Measurements from ENCODE around the gene F2R.
"Not testable (repeated sequence)": the region's sequence is repeated elsewhere in the genome, so short reads cannot be mapped to it uniquely, and the experiment has no call there.

The F2R gene

DNA sequence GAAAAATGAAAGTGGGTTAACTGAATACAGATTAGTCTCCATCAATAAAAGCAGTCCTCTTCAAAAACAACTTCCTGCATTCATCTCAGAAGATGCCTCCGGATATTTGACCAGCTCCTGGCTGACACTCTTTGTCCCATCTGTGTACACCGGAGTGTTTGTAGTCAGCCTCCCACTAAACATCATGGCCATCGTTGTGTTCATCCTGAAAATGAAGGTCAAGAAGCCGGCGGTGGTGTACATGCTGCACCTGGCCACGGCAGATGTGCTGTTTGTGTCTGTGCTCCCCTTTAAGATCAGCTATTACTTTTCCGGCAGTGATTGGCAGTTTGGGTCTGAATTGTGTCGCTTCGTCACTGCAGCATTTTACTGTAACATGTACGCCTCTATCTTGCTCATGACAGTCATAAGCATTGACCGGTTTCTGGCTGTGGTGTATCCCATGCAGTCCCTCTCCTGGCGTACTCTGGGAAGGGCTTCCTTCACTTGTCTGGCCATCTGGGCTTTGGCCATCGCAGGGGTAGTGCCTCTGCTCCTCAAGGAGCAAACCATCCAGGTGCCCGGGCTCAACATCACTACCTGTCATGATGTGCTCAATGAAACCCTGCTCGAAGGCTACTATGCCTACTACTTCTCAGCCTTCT, 16.6 kb downstream of the F2R start:
- Histone ChIP-seq H3K9me3 (ENCODE audit: severe bottlenecking) (peaks cover 6% of the 10 kb centered on the region), H3K27me3 (ENCODE audit: insufficient read depth, low read depth, severe bottlenecking) (no peaks in the 10 kb centered on the region), H3K27ac (no peak overlapping the region), H3K4me3 (ENCODE audit: low read depth, low read length) (no peak overlapping the region), H3K36me3 (peaks cover 23% of the 10 kb centered on the region)
- no peak for TF ChIP-seq CTCF (IDR thresholded peaks at IDR 0.05; ENCODE audit: low read depth, low read length)
- no peak for DNase-seq

DNA sequence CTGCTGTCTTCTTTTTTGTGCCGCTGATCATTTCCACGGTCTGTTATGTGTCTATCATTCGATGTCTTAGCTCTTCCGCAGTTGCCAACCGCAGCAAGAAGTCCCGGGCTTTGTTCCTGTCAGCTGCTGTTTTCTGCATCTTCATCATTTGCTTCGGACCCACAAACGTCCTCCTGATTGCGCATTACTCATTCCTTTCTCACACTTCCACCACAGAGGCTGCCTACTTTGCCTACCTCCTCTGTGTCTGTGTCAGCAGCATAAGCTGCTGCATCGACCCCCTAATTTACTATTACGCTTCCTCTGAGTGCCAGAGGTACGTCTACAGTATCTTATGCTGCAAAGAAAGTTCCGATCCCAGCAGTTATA, 17.1 kb downstream of the F2R start:
- Histone ChIP-seq H3K27ac (no peak overlapping the region), H3K36me3 (peaks cover 23% of the 10 kb centered on the region), H3K4me3 (ENCODE audit: low read depth, low read length) (no peak overlapping the region), H3K9me3 (ENCODE audit: severe bottlenecking) (peaks cover 6% of the 10 kb centered on the region), H3K27me3 (ENCODE audit: insufficient read depth, low read depth, severe bottlenecking) (no peaks in the 10 kb centered on the region)
- no peak for TF ChIP-seq CTCF (IDR thresholded peaks at IDR 0.05; ENCODE audit: low read depth, low read length)
- DNase-seq: no peak

DNA sequence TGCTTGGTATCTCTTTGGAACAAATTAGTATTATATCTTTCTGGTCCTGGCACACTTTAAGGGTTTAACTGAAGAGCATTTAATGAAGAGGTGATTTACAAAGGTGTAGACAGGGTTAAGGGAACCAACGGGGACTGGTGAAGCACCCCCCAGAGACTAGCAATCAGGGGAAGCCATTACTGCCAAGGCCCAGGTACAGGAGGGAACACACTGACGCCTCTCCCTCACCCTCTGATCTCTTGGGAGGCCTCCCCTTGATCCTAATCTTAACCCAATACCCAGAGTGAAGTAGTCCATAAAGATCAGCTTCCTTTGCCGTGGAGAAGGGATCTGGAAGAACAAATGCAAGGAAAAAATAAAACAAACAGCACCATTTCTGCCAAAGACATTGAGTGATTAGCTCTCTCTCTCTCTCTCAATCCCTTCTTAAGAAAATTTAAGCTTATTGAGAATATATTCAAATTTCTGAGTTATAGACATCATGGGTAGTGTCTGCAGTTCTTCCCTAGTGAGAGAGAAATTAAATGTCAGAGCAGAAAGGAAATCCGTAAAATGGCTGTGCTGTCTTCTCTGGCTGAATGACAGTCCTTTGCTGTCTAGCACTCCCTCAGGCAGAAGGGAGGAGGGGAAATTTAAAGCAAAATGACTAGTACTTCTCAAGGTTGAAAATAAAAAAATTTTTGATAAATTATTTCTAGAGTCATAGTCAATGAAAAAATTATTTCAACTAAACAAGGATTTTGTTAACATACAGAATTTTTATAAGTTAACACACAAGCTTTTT, 20.0 kb downstream of the F2R start:
- H3K9me3 ChIP-seq (ENCODE audit: severe bottlenecking): no peaks in the 10 kb centered on the region
- H3K27ac ChIP-seq: no peak overlapping the region
- DNase-seq: no peak
- H3K36me3 ChIP-seq: peaks cover 18% of the 10 kb centered on the region
- no peak overlapping the region for H3K4me3 ChIP-seq (ENCODE audit: low read depth, low read length)
- no peaks in the 10 kb centered on the region for H3K27me3 ChIP-seq (ENCODE audit: insufficient read depth, low read depth, severe bottlenecking)
- TF ChIP-seq CTCF (IDR thresholded peaks at IDR 0.05; ENCODE audit: low read depth, low read length): no peak

GRCh38 chr5:76736679-76737556, 21.0 kb downstream of the F2R start:
- Histone ChIP-seq H3K9me3 (ENCODE audit: severe bottlenecking) (no peaks in the 10 kb centered on the region), H3K27ac (no peak overlapping the region), H3K27me3 (ENCODE audit: insufficient read depth, low read depth, severe bottlenecking) (no peaks in the 10 kb centered on the region), H3K4me3 (ENCODE audit: low read depth, low read length) (no peak overlapping the region), H3K36me3 (peaks cover 18% of the 10 kb centered on the region)
- no peak for TF ChIP-seq CTCF (IDR thresholded peaks at IDR 0.05; ENCODE audit: low read depth, low read length)
- no peak for DNase-seq

GRCh38 chr5:76737846-76738245, 21.9 kb downstream of the F2R start:
- H3K9me3 ChIP-seq (ENCODE audit: severe bottlenecking): no peaks in the 10 kb centered on the region
- H3K27ac ChIP-seq: no peak overlapping the region
- peaks cover 11% of the 10 kb centered on the region for H3K36me3 ChIP-seq
- DNase-seq: no peak
- no peak for TF ChIP-seq CTCF (IDR thresholded peaks at IDR 0.05; ENCODE audit: low read depth, low read length)
- H3K27me3 ChIP-seq (ENCODE audit: insufficient read depth, low read depth, severe bottlenecking): no peaks in the 10 kb centered on the region
- H3K4me3 ChIP-seq (ENCODE audit: low read depth, low read length): no peak overlapping the region

- H3K27ac ChIP-seq; H3K27me3 ChIP-seq (ENCODE audit: insufficient read depth, low read depth, severe bottlenecking); DNase-seq; H3K9me3 ChIP-seq (ENCODE audit: severe bottlenecking); H3K4me3 ChIP-seq (ENCODE audit: low read depth, low read length); H3K36me3 ChIP-seq: not testable (repeated sequence)
These were observed 25.6 kb downstream of the F2R start for GRCh38 chr5:76741506-76741905.
